ENCODE results near the gene HOXC9.

HOXC9 gene

GRCh38 chr12:54015018-54015931 is 15.3 kb downstream of the HOXC9 start:
- no peak for DNase-seq (ENCODE audit: low read depth, low spot score)

GRCh38 chr12:54016051-54016450 is 16.1 kb downstream of the HOXC9 start:
- DNase-seq (ENCODE audit: low read depth, low spot score), result no peak

- no peak for DNase-seq (ENCODE audit: low read depth, low spot score)
Observed at GRCh38 chr12:54016478-54016964, 16.6 kb downstream of the HOXC9 start.

- no peak for DNase-seq (ENCODE audit: low read depth, low spot score)
Observed at GRCh38 chr12:54017027-54017788, 17.2 kb downstream of the HOXC9 start.

GRCh38 chr12:54017878-54018467 is 18.0 kb downstream of the HOXC9 start:
- DNase-seq (ENCODE audit: low read depth, low spot score), result peak; percentile 40

GRCh38 chr12:54018468-54018984 is 18.6 kb downstream of the HOXC9 start:
- no peak for DNase-seq (ENCODE audit: low read depth, low spot score)

DNA sequence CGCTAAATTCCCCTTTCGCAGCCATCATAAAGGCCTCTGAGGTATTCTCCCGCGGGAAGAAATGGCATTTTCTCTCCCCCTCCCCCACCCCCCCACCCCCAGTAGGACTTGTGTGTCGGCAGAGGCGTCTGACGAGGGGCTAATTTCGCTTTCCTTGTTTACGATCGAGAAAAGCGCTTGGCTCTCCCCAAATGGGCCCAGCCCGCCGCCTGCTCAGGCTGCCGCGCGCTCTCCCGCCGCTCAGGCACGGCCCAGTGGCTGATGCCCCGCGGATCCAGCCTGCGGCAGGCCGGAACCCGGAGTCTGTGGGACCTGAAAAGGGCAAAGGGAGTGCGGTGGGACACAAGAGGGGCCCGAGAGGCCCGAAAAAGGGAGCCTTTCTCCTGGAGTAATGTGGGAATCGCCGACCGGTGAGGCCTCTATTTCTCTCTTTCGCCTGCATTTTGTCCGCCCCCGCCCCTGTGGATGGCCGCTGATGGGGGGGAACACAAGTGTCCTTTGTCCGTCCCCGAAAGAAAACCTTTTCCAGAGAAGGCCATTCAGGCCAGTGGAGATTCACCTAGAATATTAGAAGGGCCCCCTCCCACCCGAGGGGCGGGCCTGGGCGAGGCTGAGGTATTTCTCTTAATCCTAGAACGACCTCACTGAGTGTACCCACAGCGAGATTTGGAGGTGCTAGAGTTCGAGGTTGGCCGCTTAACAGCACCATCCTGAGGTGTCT is 19.3 kb downstream of the HOXC9 start:
- no peak for DNase-seq (ENCODE audit: low read depth, low spot score)

DNA sequence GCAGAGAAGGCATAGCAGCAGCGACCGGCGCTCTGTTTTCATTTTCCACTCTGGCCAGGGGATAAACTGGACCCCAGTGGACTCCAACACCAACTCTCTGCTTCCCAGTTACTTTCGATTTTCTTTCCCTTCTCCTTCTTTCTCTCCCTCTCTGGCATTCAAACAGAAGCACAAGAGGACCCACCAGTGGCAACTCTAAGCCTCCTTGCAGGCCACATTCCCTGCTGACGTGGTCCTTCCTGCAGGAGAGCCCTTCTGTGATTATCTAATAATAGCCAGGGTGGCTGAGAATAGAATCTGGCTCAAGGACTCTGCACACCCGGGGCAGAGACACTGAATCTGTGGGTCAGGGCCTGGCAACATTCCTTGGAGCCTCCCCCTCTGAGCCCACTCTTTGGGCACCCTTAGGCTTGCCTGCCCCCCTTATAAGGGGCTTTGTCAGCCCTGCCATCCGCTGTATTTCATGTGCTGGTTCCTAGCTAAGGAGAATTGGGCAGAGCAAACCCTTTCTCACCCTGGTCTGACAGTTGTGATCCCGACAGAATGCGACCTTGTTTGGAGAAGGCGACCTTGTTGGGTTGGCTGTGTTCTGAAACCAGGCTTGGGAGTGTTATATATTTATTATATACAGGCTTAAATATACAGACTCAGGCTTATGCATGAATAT is 20.1 kb downstream of the HOXC9 start:
- DNase-seq (ENCODE audit: low read depth, low spot score), result no peak

DNA sequence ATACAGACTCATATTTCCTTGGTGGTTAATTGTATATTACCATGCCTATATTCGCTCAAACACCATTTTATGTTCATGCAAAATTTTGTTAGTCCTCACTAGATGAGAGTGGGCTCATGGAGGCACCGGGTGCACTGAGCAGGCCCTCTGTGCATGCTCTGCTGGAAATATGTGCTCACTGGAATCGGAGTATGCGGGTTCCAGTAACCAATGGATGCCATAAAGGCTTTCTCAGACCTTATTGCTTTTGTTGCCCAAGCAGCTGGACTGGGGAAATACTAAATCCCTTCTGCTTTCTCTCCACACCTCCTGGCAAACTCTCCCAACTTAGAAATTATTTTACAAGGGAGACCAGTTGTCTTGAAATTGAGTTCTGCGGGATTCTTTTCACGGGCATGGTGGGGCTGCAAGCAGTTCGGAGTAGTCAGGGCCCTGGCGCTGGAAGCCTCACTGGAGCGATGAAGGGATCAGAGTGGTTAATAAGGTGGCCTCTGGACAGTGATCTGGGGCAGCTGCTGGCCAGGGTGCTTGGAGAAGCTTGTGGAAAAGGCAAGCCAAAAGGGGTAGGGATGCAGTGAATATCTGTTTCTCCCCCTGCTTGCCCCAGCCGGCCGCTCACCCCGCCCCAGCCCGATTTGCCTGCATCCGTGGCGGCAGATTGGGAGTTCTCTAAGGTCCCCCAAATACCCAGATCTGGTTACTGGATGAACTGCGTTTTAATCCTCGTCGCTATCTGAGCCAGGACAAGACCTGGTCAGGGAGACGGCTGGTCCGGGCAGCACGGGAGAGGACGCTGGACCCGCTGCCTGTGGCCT is 20.8 kb downstream of the HOXC9 start:
- DNase-seq (ENCODE audit: low read depth, low spot score), result no peak

GRCh38 chr12:54021432-54022013 is 21.6 kb downstream of the HOXC9 start:
- no peak for DNase-seq (ENCODE audit: low read depth, low spot score)

DNA sequence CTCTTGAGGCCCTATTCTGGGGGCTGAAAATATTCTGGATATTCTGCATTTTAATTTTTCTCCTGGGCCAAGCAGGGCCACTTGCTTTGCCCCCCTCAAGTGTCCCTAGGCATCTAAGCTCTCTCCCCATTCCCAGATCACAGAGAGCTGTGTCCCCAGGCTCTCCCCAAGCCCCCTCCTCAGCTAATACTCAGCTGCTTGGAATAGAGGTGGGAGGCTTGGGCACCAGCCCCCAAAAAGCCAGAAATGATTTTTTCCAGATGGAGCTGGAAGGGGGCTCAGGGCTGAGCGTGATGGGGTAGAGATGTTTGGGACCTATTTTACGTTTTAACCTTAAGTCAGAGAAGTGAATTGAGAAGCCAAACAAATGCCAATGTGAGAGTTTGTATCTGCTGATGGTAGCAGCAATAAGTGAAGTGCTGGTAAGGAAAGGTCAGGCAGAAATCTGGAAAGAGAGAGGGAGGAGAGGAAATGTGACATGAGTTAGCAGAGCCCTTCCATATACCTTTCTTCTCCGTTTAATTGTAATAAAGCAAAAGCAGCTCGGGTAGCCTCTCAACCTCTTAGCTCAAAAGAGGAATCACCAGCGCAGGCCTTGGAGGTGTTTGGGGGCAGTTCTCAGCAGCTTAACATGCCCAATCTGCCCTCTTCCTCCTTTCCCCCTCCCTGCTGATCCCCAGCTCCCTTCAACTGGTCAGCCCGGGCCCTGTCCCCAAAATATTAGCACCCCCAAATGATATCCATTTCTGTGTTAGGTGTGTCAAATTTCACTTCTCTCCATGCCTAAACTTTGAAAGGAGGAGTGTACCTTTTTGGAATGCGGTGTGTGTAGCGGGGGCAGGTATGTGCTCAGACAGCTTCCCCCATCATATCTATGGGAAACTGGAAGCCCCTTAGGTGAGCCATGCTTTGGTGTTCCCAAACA is 23.3 kb downstream of the HOXC9 start:
- no peak for DNase-seq (ENCODE audit: low read depth, low spot score)

- DNase-seq (ENCODE audit: low read depth, low spot score), result no peak
Observed at GRCh38 chr12:54024127-54024526, 24.2 kb downstream of the HOXC9 start.

- DNase-seq (ENCODE audit: low read depth, low spot score), result no peak
Observed at GRCh38 chr12:54024581-54025305, 24.8 kb downstream of the HOXC9 start.

- DNase-seq (ENCODE audit: low read depth, low spot score), result no peak
Observed at GRCh38 chr12:54025499-54026405, 25.8 kb downstream of the HOXC9 start.

GRCh38 chr12:54026640-54027441 is 26.9 kb downstream of the HOXC9 start:
- DNase-seq (ENCODE audit: low read depth, low spot score), result no peak

GRCh38 chr12:54027442-54027786 is 27.5 kb downstream of the HOXC9 start:
- no peak for DNase-seq (ENCODE audit: low read depth, low spot score)

Measured in activated naive CD8-positive, alpha-beta T cell treated with anti-CD3 and anti-CD28 coated beads, Interleukin-2, amount 50 U/mL, for 16 hours (primary cell).